IMR-90 (cell line): ENCODE data around the gene FGGY. TPM values are rescaled to one million over a fixed set of nuclear protein-coding genes. Genes with fewer than 3 reads are reported as not detected.

Source experiments
- ATAC-seq: fragments of 200-7000 bp; cut with Tn5 transposase; 2 replicates; pipeline ENCODE4 v1.9.1; 2020; ENCODE audit warnings: low read depth, mild to moderate bottlenecking, moderate library complexity
- BruUV-seq: library from RNA; stranded (reverse); fragments of 400-500 nt; replicated peaks from 2 replicates; lab custom pipeline; 2021; lab: Mats Ljungman, UMichigan
- CTCF ChIA-PET: fragments of 300-600 bp; formaldehyde crosslinking; extraction: SDS; loops from one replicate; lab custom pipeline; 2021; ENCODE audit warnings: antibody characterized with exemption; lab: Yijun Ruan, JAX
- POLR2A ChIA-PET: fragments of 300-600 bp; sonication (Branson Sonifier 250); formaldehyde crosslinking; loops from one replicate; lab custom pipeline; 2022; ENCODE audit warnings: antibody characterized with exemption; ENCODE audit not compliant: unreplicated experiment; lab: Charles Lee
- DNase-seq: peaks from one replicate; pipeline ENCODE4 v3.0.0; 2013
- H2AFZ ChIP-seq: replicated peaks from 2 replicates; pipeline ENCODE3; 2013; ENCODE audit warnings: low read length, mild to moderate bottlenecking; ENCODE audit not compliant: poor library complexity
- H2AK5ac ChIP-seq: 2 replicates; pipeline ENCODE4 v1.6.1; 2013; ENCODE audit warnings: low read depth, low read length, inconsistent platforms
- H2AK9ac ChIP-seq: replicated peaks from 2 replicates; pipeline ENCODE3; 2013; ENCODE audit warnings: mild to moderate bottlenecking, low read depth, low read length, moderate library complexity; ENCODE audit not compliant: poor library complexity
- H2BK120ac ChIP-seq: 2 replicates; pipeline ENCODE4 v1.6.1; 2013; ENCODE audit warnings: low read depth, low read length, inconsistent platforms
- H2BK15ac ChIP-seq: 3 replicates; pipeline ENCODE4 v1.6.1; 2013; ENCODE audit warnings: low read depth, low read length, inconsistent platforms
- H2BK20ac ChIP-seq: 2 replicates; pipeline ENCODE4 v1.6.1; 2013; ENCODE audit warnings: low read depth, mild to moderate bottlenecking, inconsistent platforms, low read length, moderate library complexity
- H2BK5ac ChIP-seq: 2 replicates; pipeline ENCODE4 v1.6.1; 2013; ENCODE audit warnings: mild to moderate bottlenecking, low read depth, low read length, inconsistent platforms; ENCODE audit not compliant: poor library complexity, severe bottlenecking
- H3K14ac ChIP-seq: replicated peaks from 2 replicates; pipeline ENCODE4 v1.6.1; 2013; ENCODE audit warnings: low read depth, low read length, inconsistent platforms
- H3K18ac ChIP-seq: 2 replicates; pipeline ENCODE4 v1.6.1; 2013; ENCODE audit warnings: low read depth, low read length, control low read depth
- H3K23ac ChIP-seq: 2 replicates; pipeline ENCODE4 v1.6.1; 2013; ENCODE audit warnings: low read depth, low read length, inconsistent platforms
- H3K27ac ChIP-seq: 2 replicates; pipeline ENCODE4 v1.5.1; 2013; ENCODE audit warnings: mild to moderate bottlenecking, control low read depth, low read length; ENCODE audit not compliant: insufficient read depth
- H3K27me3 ChIP-seq: 2 replicates; pipeline ENCODE4 v1.6.1; 2013; ENCODE audit warnings: low read length; ENCODE audit not compliant: control insufficient read depth, insufficient read depth
- H3K36me3 ChIP-seq: 2 replicates; pipeline ENCODE4 v1.6.1; 2013; ENCODE audit warnings: low read length, mixed read lengths; ENCODE audit not compliant: control insufficient read depth, insufficient read depth
- H3K4ac ChIP-seq: 2 replicates; pipeline ENCODE4 v1.6.1; 2013; ENCODE audit warnings: low read depth, low read length, inconsistent platforms
- H3K4me1 ChIP-seq: 2 replicates; pipeline ENCODE4 v1.6.1; 2013; ENCODE audit warnings: low read length, mixed read lengths; ENCODE audit not compliant: control insufficient read depth, insufficient read depth
- H3K4me2 ChIP-seq: 2 replicates; pipeline ENCODE4 v1.6.1; 2013; ENCODE audit warnings: low read depth, mild to moderate bottlenecking, control low read depth, low read length, moderate library complexity
- H3K4me3 ChIP-seq: 2 replicates; pipeline ENCODE4 v1.5.1; 2013; ENCODE audit warnings: low read depth, mild to moderate bottlenecking, control low read depth, low read length, moderate library complexity; ENCODE audit not compliant: insufficient read depth
- H3K56ac ChIP-seq: 2 replicates; pipeline ENCODE4 v1.6.1; 2013; ENCODE audit warnings: low read length, inconsistent platforms; ENCODE audit not compliant: insufficient read depth; ENCODE audit errors: extremely low read depth
- H3K79me1 ChIP-seq, 2 experiments: 2 replicates each; pipeline ENCODE4 v1.6.1; 2013; ENCODE audit warnings: low read length in 2 of 2, inconsistent platforms in 1 of 2, low read depth in 1 of 2
- H3K9ac ChIP-seq: 2 replicates; pipeline ENCODE4 v1.6.1; 2013; ENCODE audit warnings: low read depth, low read length, control low read depth
- H3K9me1 ChIP-seq: 2 replicates; pipeline ENCODE4 v1.6.1; 2013; ENCODE audit warnings: low read length, inconsistent platforms; ENCODE audit not compliant: insufficient read depth
- H3K9me3 ChIP-seq: 2 replicates; pipeline ENCODE4 v1.6.1; 2013; ENCODE audit warnings: low read length; ENCODE audit not compliant: control insufficient read depth, insufficient read depth
- H4K20me1 ChIP-seq: 2 replicates; pipeline ENCODE4 v1.6.1; 2013; ENCODE audit warnings: low read length, inconsistent platforms; ENCODE audit not compliant: insufficient read depth
- H4K5ac ChIP-seq: 2 replicates; pipeline ENCODE4 v1.6.1; 2013; ENCODE audit warnings: mild to moderate bottlenecking, low read depth, low read length, control low read depth
- H4K8ac ChIP-seq, 2 experiments: 2 replicates each; pipeline ENCODE4 v1.6.1; 2013; ENCODE audit warnings: low read depth in 2 of 2, low read length in 2 of 2, control low read depth in 1 of 2, inconsistent platforms in 1 of 2
- H4K91ac ChIP-seq: 2 replicates; pipeline ENCODE4 v1.6.1; 2013; ENCODE audit warnings: low read depth, low read length, inconsistent platforms; ENCODE audit not compliant: insufficient read depth
- BHLHE40 ChIP-seq: fragments of 150-350 bp; IDR thresholded peaks from 2 replicates; pipeline ENCODE4 v1.6.1; 2016; ENCODE audit warnings: mild to moderate bottlenecking, low read depth, low read length
- CEBPB ChIP-seq: IDR thresholded peaks from 2 replicates; pipeline ENCODE4 v1.6.1; 2012; ENCODE audit warnings: low read depth, low read length, improper control_type of control experiment
- CHD1 ChIP-seq: IDR thresholded peaks from 2 replicates; pipeline ENCODE4 v1.6.1; 2012; ENCODE audit warnings: low read depth, low read length, improper control_type of control experiment
- FOS ChIP-seq: fragments of 150-350 bp; IDR thresholded peaks from 2 replicates; pipeline ENCODE4 v1.6.1; 2016; ENCODE audit warnings: low read depth, low read length
- MAFK ChIP-seq: IDR thresholded peaks from 2 replicates; pipeline ENCODE4 v1.6.1; 2012; ENCODE audit warnings: low read depth, low read length, improper control_type of control experiment
- MAZ ChIP-seq: IDR thresholded peaks from 2 replicates; pipeline ENCODE4 v1.6.1; 2012; ENCODE audit warnings: low read depth, mild to moderate bottlenecking, low read length, improper control_type of control experiment, moderate library complexity, borderline replicate concordance
- MXI1 ChIP-seq: IDR thresholded peaks from 2 replicates; pipeline ENCODE4 v1.6.1; 2012; ENCODE audit warnings: low read depth, mild to moderate bottlenecking, low read length, moderate library complexity, borderline replicate concordance
- RCOR1 ChIP-seq: IDR thresholded peaks from 2 replicates; pipeline ENCODE4 v1.6.1; 2012; ENCODE audit warnings: mild to moderate bottlenecking, low read length, improper control_type of control experiment; ENCODE audit not compliant: insufficient replicate concordance
- RFX5 ChIP-seq: IDR thresholded peaks from 2 replicates; pipeline ENCODE4 v1.8.0; 2012; ENCODE audit warnings: low read depth, mild to moderate bottlenecking, low read length, moderate library complexity
- SMC3 ChIP-seq: fragments of 150-350 bp; IDR thresholded peaks from 2 replicates; pipeline ENCODE4 v1.6.1; 2016; ENCODE audit warnings: low read depth, mild to moderate bottlenecking, antibody characterized with exemption, low read length, moderate library complexity
- USF2 ChIP-seq: fragments of 150-350 bp; IDR thresholded peaks from 2 replicates; pipeline ENCODE4 v1.6.1; 2017; ENCODE audit warnings: mild to moderate bottlenecking, antibody characterized with exemption, low read length, low read depth
- WGBS, 2 experiments: methylation state at CpG; one replicate each; pipeline versions ENCODE4 v1.1.5 to v1.1.7; 2013; ENCODE audit warnings: missing lambda C conversion rate in 2 of 2; ENCODE audit not compliant: insufficient read length in 1 of 2; ENCODE audit errors: extremely low coverage in 2 of 2; 5-methylcytosine and 5-hydroxymethylcytosine counted together
- dilution Hi-C: fragments of 300-500 bp; cut with HindIII; formaldehyde crosslinking; loops from one replicate; pipeline ENCODE4 v1.14.3; 2018; ENCODE audit warnings: low sequenced_read_pairs; ENCODE audit not compliant: unreplicated experiment
- in situ Hi-C: fragments of 300-500 bp; cut with MboI; formaldehyde crosslinking; loops from 3 replicates; pipeline ENCODE4 v1.14.3; 2019; ENCODE audit warnings: low sequenced_read_pairs, inconsistent platforms, mixed read lengths
- intact Hi-C: fragments of 100-400 bp; cut with micrococcal nuclease; formaldehyde crosslinking; loops from 2 replicates; pipeline ENCODE4 v1.10.0; 2022
- polyA plus RNA-seq, 3 experiments: library from polyadenylated mRNA; depleted of rRNA; stranded (reverse); fragments of >200 nt; gene quantifications; 2 replicates each; pipeline ENCODE4 v1.2.3, GENCODE V29; 2012; ENCODE audit warnings: low replicate concordance in 1 of 3
- total RNA-seq: library from RNA; depleted of rRNA; stranded (reverse); fragments of >200 nt; gene quantifications from 2 replicates; pipeline ENCODE4 v1.2.3, GENCODE V29; 2012
- TF ChIP-seq, protein P1 (sequence below): conservative IDR thresholded peaks from 2 replicates; pipeline ENCODE4 v1.5.1; 2012; ENCODE audit warnings: mild to moderate bottlenecking, low read depth, low read length, improper control_type of control experiment

Gene FGGY
- total and polyA plus RNA-seq, 2 of the 4 experiments (the other 2 are of a cell fraction): 5.6 to 14.0 TPM

GRCh38 chr1:59410457-59410856, 113.6 kb downstream of the FGGY start:
- Histone ChIP-seq H3K14ac (no peak overlapping the region), H3K9me3 (peaks cover 2% of the 10 kb centered on the region), H2AFZ (no peak overlapping the region), H4K5ac (no peak overlapping the region), H3K4me3 (no peak overlapping the region), H3K18ac (no peak overlapping the region), H3K23ac (no peak overlapping the region), H3K79me1 (no peaks in the 10 kb centered on the region), H3K4me2 (no peak overlapping the region), H3K4me1 (peaks cover 3% of the 10 kb centered on the region), H2BK20ac (no peak overlapping the region), H2BK120ac (no peak overlapping the region), H2BK15ac (no peak overlapping the region), H4K91ac (no peak overlapping the region), H3K27ac (no peak overlapping the region), H3K56ac (no peak overlapping the region), H3K9ac (no peak overlapping the region), H2AK9ac (no peak overlapping the region), H3K9me1 (no peaks in the 10 kb centered on the region), H3K27me3 (no peaks in the 10 kb centered on the region), H4K20me1 (no peaks in the 10 kb centered on the region), H2BK5ac (no peak overlapping the region), H3K4ac (no peak overlapping the region), H3K36me3 (no peaks in the 10 kb centered on the region), H4K8ac (no peak overlapping the region), H2AK5ac (no peak overlapping the region)
- intact Hi-C loops: no loop called here
- no TSS peak for BruUV-seq
- CTCF ChIA-PET: no interaction called here
- dilution Hi-C loops: no loop called here
- TF ChIP-seq CHD1: no peak
- no peak for TF ChIP-seq RFX5
- no peak for TF ChIP-seq MAFK
- TF ChIP-seq MAZ: no peak
- TF ChIP-seq, protein P1, sequence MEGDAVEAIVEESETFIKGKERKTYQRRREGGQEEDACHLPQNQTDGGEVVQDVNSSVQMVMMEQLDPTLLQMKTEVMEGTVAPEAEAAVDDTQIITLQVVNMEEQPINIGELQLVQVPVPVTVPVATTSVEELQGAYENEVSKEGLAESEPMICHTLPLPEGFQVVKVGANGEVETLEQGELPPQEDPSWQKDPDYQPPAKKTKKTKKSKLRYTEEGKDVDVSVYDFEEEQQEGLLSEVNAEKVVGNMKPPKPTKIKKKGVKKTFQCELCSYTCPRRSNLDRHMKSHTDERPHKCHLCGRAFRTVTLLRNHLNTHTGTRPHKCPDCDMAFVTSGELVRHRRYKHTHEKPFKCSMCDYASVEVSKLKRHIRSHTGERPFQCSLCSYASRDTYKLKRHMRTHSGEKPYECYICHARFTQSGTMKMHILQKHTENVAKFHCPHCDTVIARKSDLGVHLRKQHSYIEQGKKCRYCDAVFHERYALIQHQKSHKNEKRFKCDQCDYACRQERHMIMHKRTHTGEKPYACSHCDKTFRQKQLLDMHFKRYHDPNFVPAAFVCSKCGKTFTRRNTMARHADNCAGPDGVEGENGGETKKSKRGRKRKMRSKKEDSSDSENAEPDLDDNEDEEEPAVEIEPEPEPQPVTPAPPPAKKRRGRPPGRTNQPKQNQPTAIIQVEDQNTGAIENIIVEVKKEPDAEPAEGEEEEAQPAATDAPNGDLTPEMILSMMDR: no peak
- TF ChIP-seq FOS: no peak
- no peak for TF ChIP-seq MXI1
- TF ChIP-seq BHLHE40: no peak
- TF ChIP-seq SMC3: no peak
- TF ChIP-seq CEBPB: no peak
- no peak for TF ChIP-seq USF2
- TF ChIP-seq RCOR1: no peak
- WGBS, 2 experiments: no CpG with 5 or more reads among the region's 2 CpGs
- ATAC-seq (no peak), DNase-seq (no peak)
- in situ Hi-C loops: no loop called here
- POLR2A ChIA-PET: no interaction called here
